ENCODE measurements around the gene POC1A. TPM values are rescaled to one million over a fixed set of nuclear protein-coding genes. Genes with fewer than 3 reads are reported as not detected.
A peak's percentile ranks its signal among the peaks of the same experiment; 100 is the strongest.

The POC1A gene
- total and polyA plus RNA-seq, 2 of the 4 experiments (the other 2 are of a cell fraction), result 10.6 to 11.5 TPM

DNA sequence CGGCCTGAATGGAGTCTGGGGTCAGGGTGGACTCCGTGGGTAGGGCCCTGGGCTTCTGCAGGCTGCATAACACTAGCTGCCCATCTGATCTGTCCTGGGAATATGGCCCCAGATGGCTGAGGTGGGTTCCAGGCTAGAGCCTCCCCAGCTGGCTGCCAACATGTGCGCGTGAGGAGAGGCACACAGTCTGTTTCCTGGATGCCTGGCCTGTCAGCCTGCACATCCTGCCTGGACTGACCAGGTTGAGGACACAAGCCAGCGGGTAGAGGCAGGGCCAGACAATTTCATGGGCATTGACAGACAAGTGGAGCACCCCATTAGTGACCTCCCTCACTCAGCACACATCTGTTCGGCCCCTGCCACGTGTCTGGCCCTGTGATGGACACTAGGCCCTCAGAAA lies 128.8 kb downstream of the POC1A start:
- 73% methylated on average over 3 of the region's 7 CpGs; no CpG with 5 or more reads in 1 of the 2 experiments for WGBS, 2 experiments (ENCODE audit: extremely low coverage in 2 of 2, insufficient read length in 1 of 2)
- Histone ChIP-seq H3K36me3 (ENCODE audit: control insufficient read depth, insufficient read depth, low read length) (no peaks in the 10 kb centered on the region), H3K79me1 (ENCODE audit: low read depth in 1 of 2, low read length in 2 of 2) (no peaks in the 10 kb centered on the region), H3K27me3 (ENCODE audit: control insufficient read depth, insufficient read depth, low read length) (no peaks in the 10 kb centered on the region; the same call in 1 of the 2 replicates), H3K9ac (ENCODE audit: low read depth, low read length) (no peak overlapping the region), H4K91ac (ENCODE audit: insufficient read depth, low read depth, low read length) (no peak overlapping the region), H3K4me1 (ENCODE audit: control insufficient read depth, insufficient read depth, low read length) (peaks cover 10% of the 10 kb centered on the region), H2AK5ac (ENCODE audit: low read depth, low read length) (no peak overlapping the region), H2BK120ac (ENCODE audit: low read depth, low read length) (no peak overlapping the region), H3K27ac (ENCODE audit: insufficient read depth, low read length) (no peak overlapping the region), H4K5ac (ENCODE audit: low read depth, low read length) (no peak overlapping the region), H2BK5ac (ENCODE audit: low read depth, low read length, poor library complexity, severe bottlenecking) (no peak overlapping the region), H3K18ac (ENCODE audit: low read depth, low read length) (no peak overlapping the region), H3K4me3 (ENCODE audit: insufficient read depth, low read depth, low read length) (no peak overlapping the region), H3K4me2 (ENCODE audit: low read depth, low read length) (no peak overlapping the region), H3K56ac (ENCODE audit: extremely low read depth, insufficient read depth, low read length) (no peak overlapping the region), H4K20me1 (ENCODE audit: insufficient read depth, low read length) (no peaks in the 10 kb centered on the region), H4K8ac (ENCODE audit: low read depth in 2 of 2, low read length in 2 of 2) (0 out of 4 replicates have a peak overlapping the region, but pooled peaks of 1 of the 2 experiments have one; percentile 10), H2AK9ac (replicated peaks; ENCODE audit: low read depth, low read length, poor library complexity) (peak overlapping the region; percentile 60), H2BK15ac (ENCODE audit: low read depth, low read length) (no peak overlapping the region), H3K9me3 (ENCODE audit: control insufficient read depth, insufficient read depth, low read length) (no peaks in the 10 kb centered on the region), H3K9me1 (ENCODE audit: insufficient read depth, low read length) (0 out of 2 replicates have a peak, but pooled peaks cover 14% of the 10 kb centered on the region), H2BK20ac (ENCODE audit: low read depth, low read length) (no peak overlapping the region), H2AFZ (replicated peaks; ENCODE audit: low read length, poor library complexity) (peak overlapping the region; percentile 59), H3K14ac (replicated peaks; ENCODE audit: low read depth, low read length) (no peak overlapping the region), H3K23ac (ENCODE audit: low read depth, low read length) (no peak overlapping the region), H3K4ac (ENCODE audit: low read depth, low read length) (no peak overlapping the region)
- TF ChIP-seq, protein P1, sequence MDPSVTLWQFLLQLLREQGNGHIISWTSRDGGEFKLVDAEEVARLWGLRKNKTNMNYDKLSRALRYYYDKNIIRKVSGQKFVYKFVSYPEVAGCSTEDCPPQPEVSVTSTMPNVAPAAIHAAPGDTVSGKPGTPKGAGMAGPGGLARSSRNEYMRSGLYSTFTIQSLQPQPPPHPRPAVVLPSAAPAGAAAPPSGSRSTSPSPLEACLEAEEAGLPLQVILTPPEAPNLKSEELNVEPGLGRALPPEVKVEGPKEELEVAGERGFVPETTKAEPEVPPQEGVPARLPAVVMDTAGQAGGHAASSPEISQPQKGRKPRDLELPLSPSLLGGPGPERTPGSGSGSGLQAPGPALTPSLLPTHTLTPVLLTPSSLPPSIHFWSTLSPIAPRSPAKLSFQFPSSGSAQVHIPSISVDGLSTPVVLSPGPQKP (IDR thresholded peaks at IDR 0.05; ENCODE audit: borderline replicate concordance, low read depth, low read length), result no peak
- TF ChIP-seq CEBPB (IDR thresholded peaks at IDR 0.05; ENCODE audit: low read depth, low read length) (no peak), POLR2A (IDR thresholded peaks at IDR 0.05; ENCODE audit: low read depth, low read length) (no peak), BHLHE40 (IDR thresholded peaks at IDR 0.05; ENCODE audit: low read depth, low read length) (no peak), FOS (IDR thresholded peaks at IDR 0.05; ENCODE audit: low read depth, low read length) (no peak)
- intact Hi-C loops (cut with micrococcal nuclease) (no loop called here), in situ Hi-C loops (cut with MboI; ENCODE audit: low sequenced_read_pairs) (no loop called here), dilution Hi-C loops (cut with HindIII; ENCODE audit: low sequenced_read_pairs, unreplicated experiment) (no loop called here)
- ATAC-seq (ENCODE audit: low read depth), result no peak
- BruUV-seq (replicated peaks), result no TSS peak
- POLR2A ChIA-PET (ENCODE audit: unreplicated experiment), result no interaction called here
- DNase-seq, result no peak
- CTCF ChIA-PET, result interaction anchor here (1.0 kb wide), 1 partner anchor 11 kb away, joined by 3 read pairs; no protein-coding TSS in a partner anchor

Other genes starting within 250 kb of the POC1A start
- gene RRP9, start 212.5 kb downstream of the POC1A start, total RNA-seq (2012; rRNA removed), result 38.6 and 39.8 TPM in 2 replicates
- gene RRP9, start 212.5 kb downstream of the POC1A start, polyA plus RNA-seq (2012; rRNA removed), result 30.9 and 32.1 TPM in 2 replicates
- 14.4 and 16.3 TPM in 2 replicates for gene PARP3, start 212.1 kb downstream of the POC1A start, total RNA-seq (2012; rRNA removed)
- gene PARP3, start 212.1 kb downstream of the POC1A start, polyA plus RNA-seq (2012; rRNA removed), result 22.0 and 22.5 TPM in 2 replicates
- gene GPR62, start 199.0 kb downstream of the POC1A start, total RNA-seq (2012; rRNA removed), result under 0.01 TPM in 1 of 2 replicates, not detected in the other
- gene GPR62, start 199.0 kb downstream of the POC1A start, polyA plus RNA-seq (2012; rRNA removed), result not detected in 2 replicates
- gene PCBP4, start 187.0 kb downstream of the POC1A start, total RNA-seq (2012; rRNA removed), result 70.8 and 71.1 TPM in 2 replicates
- 110 and 122 TPM in 2 replicates for gene PCBP4, start 187.0 kb downstream of the POC1A start, polyA plus RNA-seq (2012; rRNA removed)
- 6.4 and 7.2 TPM in 2 replicates for gene ABHD14B, start 180.4 kb downstream of the POC1A start, total RNA-seq (2012; rRNA removed)
- 28.3 and 30.4 TPM in 2 replicates for gene ABHD14B, start 180.4 kb downstream of the POC1A start, polyA plus RNA-seq (2012; rRNA removed)
- 3.1 and 3.4 TPM in 2 replicates for gene ABHD14A, start 179.4 kb downstream of the POC1A start, total RNA-seq (2012; rRNA removed)
- gene ABHD14A, start 179.4 kb downstream of the POC1A start, polyA plus RNA-seq (2012; rRNA removed), result 10.0 and 12.2 TPM in 2 replicates
- gene ACY1, start 170.9 kb downstream of the POC1A start, total RNA-seq (2012; rRNA removed), result 21.1 and 22.0 TPM in 2 replicates
- gene ACY1, start 170.9 kb downstream of the POC1A start, polyA plus RNA-seq (2012; rRNA removed), result 44.8 and 47.1 TPM in 2 replicates
- 1,798 and 2,081 TPM in 2 replicates for gene RPL29, start 158.5 kb downstream of the POC1A start, total RNA-seq (2012; rRNA removed)
- 2,126 and 2,187 TPM in 2 replicates for gene RPL29, start 158.5 kb downstream of the POC1A start, polyA plus RNA-seq (2012; rRNA removed)
- 9.3 and 9.7 TPM in 2 replicates for gene DUSP7, start 97.9 kb downstream of the POC1A start, total RNA-seq (2012; rRNA removed)
- gene DUSP7, start 97.9 kb downstream of the POC1A start, polyA plus RNA-seq (2012; rRNA removed), result 24.0 and 27.8 TPM in 2 replicates
- 29.7 and 32.8 TPM in 2 replicates for gene ALAS1, start 43.7 kb upstream of the POC1A start, total RNA-seq (2012; rRNA removed)
- gene ALAS1, start 43.7 kb upstream of the POC1A start, polyA plus RNA-seq (2012; rRNA removed), result 47.2 and 47.8 TPM in 2 replicates
- gene TLR9, start 71.2 kb upstream of the POC1A start, total RNA-seq (2012; rRNA removed), result not detected in 2 replicates
- gene TLR9, start 71.2 kb upstream of the POC1A start, polyA plus RNA-seq (2012; rRNA removed), result 0.03 TPM in 1 of 2 replicates, not detected in the other
- gene TWF2, start 84.7 kb upstream of the POC1A start, total RNA-seq (2012; rRNA removed), result 105 and 111 TPM in 2 replicates
- 145 and 158 TPM in 2 replicates for gene TWF2, start 84.7 kb upstream of the POC1A start, polyA plus RNA-seq (2012; rRNA removed)
- gene PPM1M, start 91.3 kb upstream of the POC1A start, total RNA-seq (2012; rRNA removed), result 12.2 and 13.1 TPM in 2 replicates
- gene PPM1M, start 91.3 kb upstream of the POC1A start, polyA plus RNA-seq (2012; rRNA removed), result 15.4 and 18.1 TPM in 2 replicates
- gene WDR82, start 124.2 kb upstream of the POC1A start, total RNA-seq (2012; rRNA removed), result 65.3 and 68.1 TPM in 2 replicates
- gene WDR82, start 124.2 kb upstream of the POC1A start, polyA plus RNA-seq (2012; rRNA removed), result 30.9 and 38.1 TPM in 2 replicates
- gene GLYCTK, start 133.4 kb upstream of the POC1A start, total RNA-seq (2012; rRNA removed), result 6.4 and 6.8 TPM in 2 replicates
- gene GLYCTK, start 133.4 kb upstream of the POC1A start, polyA plus RNA-seq (2012; rRNA removed), result 13.9 and 15.6 TPM in 2 replicates
- gene DNAH1, start 161.9 kb upstream of the POC1A start, total RNA-seq (2012; rRNA removed), result 1.7 and 2.0 TPM in 2 replicates
- gene DNAH1, start 161.9 kb upstream of the POC1A start, polyA plus RNA-seq (2012; rRNA removed), result 3.8 and 4.0 TPM in 2 replicates

All from IMR-90 (cell line).